Neural progenitor cell (in vitro differentiated cells): ENCODE data around the gene DNAJC13. TPM values are rescaled to one million over a fixed set of nuclear protein-coding genes. Genes with fewer than 3 reads are reported as not detected.

ENCODE experiments used
- DNase-seq: peaks from one replicate; pipeline ENCODE4 v3.0.0-alpha.2; 2016; ENCODE audit warnings: low spot score
- H2AFZ ChIP-seq: fragments of 200-600 bp; sonication (generic); replicated peaks from 2 replicates; pipeline ENCODE4 v1.6.1; 2016; ENCODE audit warnings: antibody characterized with exemption
- H3F3A ChIP-seq: fragments of 200-600 bp; sonication (generic); 2 replicates; pipeline ENCODE4 v1.6.1; 2016; ENCODE audit warnings: antibody characterized with exemption, low read depth
- H3K27ac ChIP-seq: fragments of 200-600 bp; sonication (generic); 2 replicates; pipeline ENCODE4 v1.5.1; 2016; ENCODE audit warnings: mild to moderate bottlenecking
- H3K27me3 ChIP-seq: fragments of 200-600 bp; sonication (generic); 2 replicates; pipeline ENCODE4 v1.6.1; 2016; ENCODE audit warnings: mild to moderate bottlenecking, moderate library complexity
- H3K36me3 ChIP-seq: fragments of 200-600 bp; sonication (generic); 2 replicates; pipeline ENCODE4 v1.5.1; 2016
- H3K4me1 ChIP-seq: fragments of 200-600 bp; sonication (generic); 2 replicates; pipeline ENCODE4 v1.6.1; 2016; ENCODE audit warnings: mixed run types
- H3K4me2 ChIP-seq: fragments of 200-600 bp; sonication (generic); 2 replicates; pipeline ENCODE4 v1.6.1; 2016
- H3K4me3 ChIP-seq: fragments of 200-600 bp; sonication (generic); 2 replicates; pipeline ENCODE4 v1.5.1; 2016
- H3K79me2 ChIP-seq: fragments of 200-600 bp; sonication (generic); 2 replicates; pipeline ENCODE4 v1.6.1; 2016; ENCODE audit warnings: low read depth
- H3K9ac ChIP-seq: fragments of 200-600 bp; sonication (generic); 2 replicates; pipeline ENCODE4 v1.6.1; 2016
- H3K9me3 ChIP-seq: fragments of 200-600 bp; sonication (generic); 2 replicates; pipeline ENCODE4 v1.5.1; 2016; ENCODE audit warnings: low read depth
- H4K20me1 ChIP-seq: fragments of 200-600 bp; sonication (generic); 2 replicates; pipeline ENCODE4 v1.6.1; 2016; ENCODE audit warnings: low read depth
- H3K27ac Mint-ChIP-seq: 3 replicates; pipeline ENCODE4 v1.8.0; 2021; ENCODE audit warnings: mixed read lengths
- H3K27me3 Mint-ChIP-seq: 2 replicates; pipeline ENCODE4 v1.8.0; 2022; ENCODE audit warnings: low read depth, mild to moderate bottlenecking, inconsistent platforms, moderate library complexity, mixed read lengths; ENCODE audit not compliant: insufficient read depth
- H3K36me3 Mint-ChIP-seq: 3 replicates; pipeline ENCODE4 v1.8.0; 2021; ENCODE audit warnings: mixed read lengths
- H3K4me1 Mint-ChIP-seq: 3 replicates; pipeline ENCODE4 v1.8.0; 2021; ENCODE audit warnings: mixed read lengths
- H3K4me3 Mint-ChIP-seq: 3 replicates; pipeline ENCODE4 v1.8.0; 2021; ENCODE audit warnings: mild to moderate bottlenecking, moderate library complexity, mixed read lengths
- H3K9me3 Mint-ChIP-seq: 3 replicates; pipeline ENCODE4 v1.8.0; 2020; ENCODE audit warnings: mixed read lengths
- CTCF ChIP-seq: fragments of 200-600 bp; sonication (generic); IDR thresholded peaks from 2 replicates; pipeline ENCODE4 v1.5.1; 2017; ENCODE audit warnings: antibody characterized with exemption, mild to moderate bottlenecking
- EZH2 ChIP-seq: fragments of 200-600 bp; sonication (generic); IDR thresholded peaks from 2 replicates; pipeline ENCODE4 v1.6.1; 2017; ENCODE audit warnings: antibody characterized with exemption, mild to moderate bottlenecking, moderate library complexity
- EZH2phosphoT487 ChIP-seq: fragments of 200-600 bp; sonication (generic); IDR thresholded peaks from 2 replicates; pipeline ENCODE4 v1.6.1; 2017; ENCODE audit warnings: antibody characterized with exemption
- total RNA-seq: library from RNA; depleted of rRNA; stranded (reverse); fragments of >200 nt; gene quantifications from 2 replicates; pipeline ENCODE4 v1.2.3, GENCODE V29; 2015; ENCODE audit warnings: low replicate concordance

DNAJC13 gene
- total RNA-seq, 1 donor from 2014 or later: 36.3 TPM

- H3K9ac ChIP-seq: no peak overlapping the region
- no peak overlapping the region for H3K4me2 ChIP-seq
- no peak for TF ChIP-seq EZH2phosphoT487
- no peak for TF ChIP-seq EZH2
- TF ChIP-seq CTCF: no peak
- no peak overlapping the region for H3K27ac Mint-ChIP-seq
- H3K27me3 Mint-ChIP-seq: no peaks in the 10 kb centered on the region
- peaks cover 4% of the 10 kb centered on the region for H4K20me1 ChIP-seq
- H3K9me3 Mint-ChIP-seq: no peaks in the 10 kb centered on the region
- H3K4me3 Mint-ChIP-seq: no peak overlapping the region
- H3K79me2 ChIP-seq: no peaks in the 10 kb centered on the region
- no peak overlapping the region for H2AFZ ChIP-seq
- H3K27ac ChIP-seq: no peak overlapping the region
- no peaks in the 10 kb centered on the region for H3K4me1 ChIP-seq
- H3K4me3 ChIP-seq: no peak overlapping the region
- no peaks in the 10 kb centered on the region for H3K4me1 Mint-ChIP-seq
- H3K36me3 Mint-ChIP-seq: peaks cover 43% of the 10 kb centered on the region
- no peak for DNase-seq
- no peaks in the 10 kb centered on the region for H3K9me3 ChIP-seq
- peaks cover 22% of the 10 kb centered on the region for H3K36me3 ChIP-seq
- H3K27me3 ChIP-seq: no peaks in the 10 kb centered on the region
- no peaks in the 10 kb centered on the region for H3F3A ChIP-seq
These were observed 87.2 kb downstream of the DNAJC13 start for GRCh38 chr3:132504375-132504933.

DNA sequence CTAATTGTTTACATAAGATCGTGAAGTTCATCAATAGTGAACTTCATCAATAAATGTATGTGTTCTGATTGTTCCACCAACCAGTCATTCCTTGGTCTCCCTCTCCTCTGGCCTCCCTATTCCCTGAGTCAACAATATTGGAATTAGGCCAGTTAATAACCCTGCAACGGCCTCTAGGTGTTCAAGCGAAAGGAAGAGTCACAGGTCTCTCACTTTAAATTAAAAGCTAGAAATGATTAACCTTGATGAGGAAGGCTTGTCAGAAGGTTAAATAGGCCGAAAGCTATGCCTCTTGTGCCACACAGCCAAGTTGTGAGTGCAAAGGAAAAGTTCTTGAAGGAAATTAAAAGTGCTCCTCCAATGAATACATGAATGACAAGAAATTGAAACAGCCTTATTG is 90.4 kb downstream of the DNAJC13 start:
- no peak overlapping the region for H3K4me3 Mint-ChIP-seq
- peaks cover 35% of the 10 kb centered on the region for H3K36me3 Mint-ChIP-seq
- no peaks in the 10 kb centered on the region for H3K9me3 Mint-ChIP-seq
- Histone ChIP-seq H3K9ac (no peak overlapping the region), H4K20me1 (peaks cover 4% of the 10 kb centered on the region), H3K27ac (no peak overlapping the region), H3K27me3 (no peaks in the 10 kb centered on the region), H3K9me3 (no peaks in the 10 kb centered on the region), H3K36me3 (peaks cover 23% of the 10 kb centered on the region), H3K79me2 (no peaks in the 10 kb centered on the region), H3K4me3 (no peak overlapping the region), H3F3A (no peaks in the 10 kb centered on the region), H3K4me2 (no peak overlapping the region), H3K4me1 (no peaks in the 10 kb centered on the region), H2AFZ (no peak overlapping the region)
- TF ChIP-seq EZH2phosphoT487 (no peak), CTCF (no peak), EZH2 (no peak)
- DNase-seq: no peak
- H3K4me1 Mint-ChIP-seq: no peaks in the 10 kb centered on the region
- no peaks in the 10 kb centered on the region for H3K27me3 Mint-ChIP-seq
- H3K27ac Mint-ChIP-seq: no peak overlapping the region

- H3K36me3 Mint-ChIP-seq: peaks cover 36% of the 10 kb centered on the region
- H3K27ac Mint-ChIP-seq: no peak overlapping the region
- H3K9me3 Mint-ChIP-seq: no peaks in the 10 kb centered on the region
- DNase-seq: no peak
- H3K4me3 Mint-ChIP-seq: no peak overlapping the region
- Histone ChIP-seq H3K27ac (no peak overlapping the region), H3K36me3 (peaks cover 23% of the 10 kb centered on the region), H3K4me3 (no peak overlapping the region), H3K79me2 (no peaks in the 10 kb centered on the region), H4K20me1 (peaks cover 4% of the 10 kb centered on the region), H3K4me2 (no peak overlapping the region), H3K9me3 (no peaks in the 10 kb centered on the region), H3K4me1 (no peaks in the 10 kb centered on the region), H3F3A (no peaks in the 10 kb centered on the region), H2AFZ (no peak overlapping the region), H3K9ac (no peak overlapping the region), H3K27me3 (no peaks in the 10 kb centered on the region)
- H3K27me3 Mint-ChIP-seq: no peaks in the 10 kb centered on the region
- no peaks in the 10 kb centered on the region for H3K4me1 Mint-ChIP-seq
- no peak for TF ChIP-seq CTCF
- no peak for TF ChIP-seq EZH2
- no peak for TF ChIP-seq EZH2phosphoT487
These were observed 91.8 kb downstream of the DNAJC13 start for GRCh38 chr3:132509096-132509495.
